H1 (cell line): Measurements from ENCODE around the gene SESN3. TPM values are rescaled to one million over a fixed set of nuclear protein-coding genes. Genes with fewer than 3 reads are reported as not detected.

Experiments used
- CTCF ChIA-PET: fragments of 300-600 bp; sonication (Branson Sonifier 250); formaldehyde crosslinking; loops from one replicate; lab custom pipeline; 2021; ENCODE audit not compliant: partially characterized antibody; lab: Charles Lee
- POLR2A ChIA-PET: fragments of 300-600 bp; sonication (Branson Sonifier 250); formaldehyde crosslinking; loops from one replicate; lab custom pipeline; 2021; ENCODE audit warnings: inconsistent platforms; ENCODE audit not compliant: partially characterized antibody; lab: Charles Lee
- DNase-seq, 2 experiments: peaks; one replicate each; pipeline versions ENCODE4 v3.0.0 to v3.0.0-alpha.2; 2010 to 2022; ENCODE audit warnings: low spot score in 2 of 2, low read depth in 1 of 2, mixed read lengths in 1 of 2
- FAIRE-seq: peaks from 2 replicates; lab custom pipeline; 2011; peaks lifted over from hg19 to GRCh38; lab: Jason Lieb, UNC
- H2AFZ ChIP-seq: 2 replicates; pipeline ENCODE4 v1.8.1; 2012; ENCODE audit warnings: low read length, inconsistent platforms
- H2AK5ac ChIP-seq: 2 replicates; pipeline ENCODE4 v1.6.1; 2013; ENCODE audit warnings: low read depth, low read length
- H2BK120ac ChIP-seq: replicated peaks from 2 replicates; pipeline ENCODE3; 2013; ENCODE audit warnings: low read depth, low read length, inconsistent platforms
- H2BK12ac ChIP-seq: 2 replicates; pipeline ENCODE4 v1.6.1; 2013; ENCODE audit warnings: low read depth, low read length
- H2BK15ac ChIP-seq: 2 replicates; pipeline ENCODE4 v1.6.1; 2013; ENCODE audit warnings: low read length
- H2BK20ac ChIP-seq: 2 replicates; pipeline ENCODE4 v1.6.1; 2013; ENCODE audit warnings: low read length
- H2BK5ac ChIP-seq: 2 replicates; pipeline ENCODE4 v1.6.1; 2013; ENCODE audit warnings: low read depth, low read length
- H3K14ac ChIP-seq: 2 replicates; pipeline ENCODE4 v1.6.1; 2013; ENCODE audit warnings: inconsistent platforms; ENCODE audit not compliant: insufficient read length
- H3K18ac ChIP-seq: 2 replicates; pipeline ENCODE4 v1.6.1; 2013; ENCODE audit warnings: low read length; ENCODE audit errors: extremely low read depth
- H3K23ac ChIP-seq: 2 replicates; pipeline ENCODE4 v1.6.1; 2013; ENCODE audit warnings: inconsistent platforms; ENCODE audit not compliant: insufficient read length
- H3K23me2 ChIP-seq: 2 replicates; pipeline ENCODE4 v1.6.1; 2013; ENCODE audit warnings: low read depth, low read length
- H3K27ac ChIP-seq: 2 replicates; pipeline ENCODE4 v1.6.1; 2011; ENCODE audit warnings: low read depth, low read length, inconsistent platforms
- H3K27me3 ChIP-seq, 4 experiments: replicated peaks in 1 of 4; 1 replicate in 1 of 4; 2 replicates in 3 of 4; pipeline versions ENCODE4 v1.6.1 to v1.8.1; 2011 to 2013; ENCODE audit warnings: low read length in 3 of 4, mild to moderate bottlenecking in 3 of 4, inconsistent platforms in 2 of 4, mixed read lengths in 2 of 4, moderate library complexity in 1 of 4; ENCODE audit not compliant: control insufficient read depth in 3 of 4, insufficient read depth in 3 of 4; ENCODE audit errors: extremely low read depth in 1 of 4
- H3K36me3 ChIP-seq, 4 experiments: 2 replicates each; pipeline versions ENCODE4 v1.6.1 to v1.8.1; 2011 to 2013; ENCODE audit warnings: mild to moderate bottlenecking in 4 of 4, low read length in 3 of 4, moderate library complexity in 2 of 4, control low read depth in 1 of 4, inconsistent platforms in 1 of 4; ENCODE audit not compliant: insufficient read depth in 4 of 4, control insufficient read depth in 2 of 4
- H3K4ac ChIP-seq: replicated peaks from 2 replicates; pipeline ENCODE3; 2013; ENCODE audit warnings: low read length, low read depth, mixed read lengths, inconsistent platforms; ENCODE audit not compliant: insufficient read length
- H3K4me1 ChIP-seq, 4 experiments: replicated peaks in 1 of 4; 1 replicate in 1 of 4; 2 replicates in 3 of 4; pipeline versions ENCODE4 v1.6.1 to v1.8.1; 2011 to 2013; ENCODE audit warnings: low read length in 3 of 4, inconsistent platforms in 2 of 4, mixed read lengths in 1 of 4; ENCODE audit not compliant: insufficient read depth in 4 of 4, control insufficient read depth in 3 of 4
- H3K4me2 ChIP-seq, 2 experiments: 2 replicates each; pipeline versions ENCODE4 v1.6.1 to v1.8.1; 2011 to 2013; ENCODE audit warnings: low read depth in 2 of 2, low read length in 2 of 2, control low read depth in 1 of 2, inconsistent platforms in 1 of 2, mild to moderate bottlenecking in 1 of 2; ENCODE audit not compliant: insufficient read depth in 1 of 2
- H3K4me3 ChIP-seq, 4 experiments: fragments of 200-600, 300-600 bp in 1 of 4; sonication (generic), shearing (Covaris generic), sonication (Bioruptor Twin) in 1 of 4; 2 replicates each; pipeline versions ENCODE4 v1.5.1 to v1.8.1; 2011 to 2016; ENCODE audit warnings: low read length in 4 of 4, low read depth in 3 of 4, control low read depth in 2 of 4, inconsistent platforms in 2 of 4, mild to moderate bottlenecking in 2 of 4, mixed read lengths in 1 of 4, moderate library complexity in 1 of 4; ENCODE audit not compliant: insufficient read depth in 2 of 4; ENCODE audit errors: extremely low read depth in 1 of 4
- H3K56ac ChIP-seq: replicated peaks from 2 replicates; pipeline ENCODE3; 2013; ENCODE audit warnings: low read depth, mild to moderate bottlenecking, mixed read lengths, low read length, inconsistent platforms; ENCODE audit not compliant: insufficient read length
- H3K79me1 ChIP-seq: 2 replicates; pipeline ENCODE4 v1.6.1; 2013; ENCODE audit warnings: low read depth, low read length, control low read depth
- H3K79me2 ChIP-seq, 2 experiments: 2 replicates each; pipeline versions ENCODE4 v1.6.1 to v1.8.1; 2012 to 2013; ENCODE audit warnings: low read length in 2 of 2, mild to moderate bottlenecking in 2 of 2, inconsistent platforms in 1 of 2; ENCODE audit not compliant: insufficient read depth in 2 of 2, control insufficient read depth in 1 of 2
- H3K9ac ChIP-seq, 4 experiments: replicated peaks in 1 of 4; 1 replicate in 1 of 4; 2 replicates in 3 of 4; pipeline versions ENCODE4 v1.6.1 to v1.8.1; 2011 to 2013; ENCODE audit warnings: low read depth in 3 of 4, low read length in 3 of 4, control low read depth in 2 of 4, mild to moderate bottlenecking in 2 of 4, moderate library complexity in 2 of 4, inconsistent platforms in 1 of 4; ENCODE audit errors: extremely low read depth in 1 of 4
- H3K9me3 ChIP-seq, 2 experiments: 2 replicates each; pipeline versions ENCODE4 v1.6.1 to v1.8.1; 2012 to 2013; ENCODE audit warnings: mild to moderate bottlenecking in 2 of 2, moderate library complexity in 2 of 2, control low read depth in 1 of 2, inconsistent platforms in 1 of 2, low read depth in 1 of 2, low read length in 1 of 2, mixed read lengths in 1 of 2; ENCODE audit not compliant: insufficient read depth in 2 of 2
- H4K20me1 ChIP-seq, 2 experiments: replicated peaks in 1 of 2; 2 replicates each; pipeline versions ENCODE3 to v1.8.1; 2011 to 2013; ENCODE audit warnings: inconsistent platforms in 2 of 2, low read length in 2 of 2, mild to moderate bottlenecking in 1 of 2; ENCODE audit not compliant: insufficient read depth in 2 of 2, control insufficient read depth in 1 of 2
- H4K5ac ChIP-seq: 2 replicates; pipeline ENCODE4 v1.6.1; 2013; ENCODE audit warnings: low read length, low read depth, mixed read lengths, inconsistent platforms; ENCODE audit not compliant: insufficient read length
- H4K8ac ChIP-seq: 2 replicates; pipeline ENCODE4 v1.8.0; 2013; ENCODE audit warnings: mild to moderate bottlenecking, moderate library complexity, low read length, inconsistent platforms; ENCODE audit not compliant: insufficient read depth; ENCODE audit errors: extremely low read depth
- H4K91ac ChIP-seq: replicated peaks from 2 replicates; pipeline ENCODE3; 2013; ENCODE audit warnings: low read length, mixed read lengths, inconsistent platforms; ENCODE audit not compliant: insufficient read length
- BACH1 ChIP-seq: IDR thresholded peaks from 2 replicates; pipeline ENCODE4 v1.6.1; 2012; ENCODE audit warnings: low read length, improper control_type of control experiment
- BRCA1 ChIP-seq: IDR thresholded peaks from 2 replicates; pipeline ENCODE4 v1.6.1; 2012; ENCODE audit warnings: low read depth, low read length, improper control_type of control experiment
- CTBP2 ChIP-seq: IDR thresholded peaks from 2 replicates; pipeline ENCODE4 v1.7.0; 2011; ENCODE audit warnings: borderline replicate concordance, mild to moderate bottlenecking, moderate library complexity, mixed read lengths, low read length; ENCODE audit not compliant: insufficient read depth, insufficient read length
- EZH2 ChIP-seq: fragments of 200-600 bp; sonication (generic); IDR thresholded peaks from 2 replicates; pipeline ENCODE4 v1.7.1; 2012; ENCODE audit warnings: low read depth, mild to moderate bottlenecking, moderate library complexity, low read length, inconsistent platforms; ENCODE audit not compliant: severe bottlenecking
- GABPA ChIP-seq: IDR thresholded peaks from 2 replicates; pipeline ENCODE4 v1.6.1; 2011; ENCODE audit warnings: mild to moderate bottlenecking, low read length, moderate library complexity, borderline replicate concordance; ENCODE audit not compliant: insufficient read depth
- KDM4A ChIP-seq: IDR thresholded peaks from one replicate; pipeline ENCODE4 v1.7.1; 2012; ENCODE audit warnings: low read depth, mild to moderate bottlenecking, moderate library complexity, low read length, inconsistent platforms; ENCODE audit not compliant: severe bottlenecking
- RAD21 ChIP-seq, 2 experiments: IDR thresholded peaks in 1 of 2; conservative IDR thresholded peaks in 1 of 2; 2 replicates each; pipeline ENCODE4 v1.6.1; 2011; ENCODE audit warnings: low read depth in 2 of 2, low read length in 2 of 2, improper control_type of control experiment in 1 of 2, inconsistent platforms in 1 of 2, mild to moderate bottlenecking in 1 of 2, moderate library complexity in 1 of 2
- RFX5 ChIP-seq: IDR thresholded peaks from 2 replicates; pipeline ENCODE4 v1.6.1; 2011; ENCODE audit warnings: low read depth, low read length, improper control_type of control experiment, borderline replicate concordance
- SIN3A ChIP-seq, 2 experiments: IDR thresholded peaks in 1 of 2; conservative IDR thresholded peaks in 1 of 2; 2 replicates each; pipeline ENCODE4 v1.6.1; 2011 to 2012; ENCODE audit warnings: low read length in 2 of 2, improper control_type of control experiment in 1 of 2, low read depth in 1 of 2, mild to moderate bottlenecking in 1 of 2
- SIRT6 ChIP-seq: IDR thresholded peaks from one replicate; pipeline ENCODE4 v1.7.1; 2012; ENCODE audit warnings: low read length, inconsistent platforms
- SP4 ChIP-seq: IDR thresholded peaks from 2 replicates; pipeline ENCODE4 v1.6.1; 2012; ENCODE audit warnings: low read length, inconsistent platforms
- TAF7 ChIP-seq: optimal IDR thresholded peaks from 2 replicates; pipeline ENCODE3; 2011; ENCODE audit warnings: low read depth, mild to moderate bottlenecking, inconsistent platforms, low read length, moderate library complexity, borderline replicate concordance
- WGBS, 2 experiments: shearing (Covaris generic) in 1 of 2; methylation state at CpG; one replicate each; pipeline versions ENCODE4 v1.1.6 to v1.1.7; 2013 to 2015; ENCODE audit warnings: low lambda C conversion rate in 2 of 2, mixed read lengths in 2 of 2, inconsistent platforms in 1 of 2, low coverage in 1 of 2, missing lambda C conversion rate in 1 of 2; ENCODE audit not compliant: insufficient replicate concordance in 2 of 2, insufficient coverage in 1 of 2, insufficient read length in 1 of 2; ENCODE audit errors: extremely low coverage in 1 of 2, missing lambda C conversion rate in 1 of 2; 5-methylcytosine and 5-hydroxymethylcytosine counted together
- polyA plus RNA-seq, 7 experiments: library from polyadenylated mRNA; depleted of rRNA in 3 of 7; stranded (reverse) in 5 of 7; unstranded in 2 of 7; fragments of >200 nt in 5 of 7; fragments of 200-250 nt in 2 of 7; gene quantifications; 1 replicate in 5 of 7; 2 replicates in 1 of 7; 4 replicates in 1 of 7; pipeline versions ENCODE4 v1.2.1 to v1.2.3, GENCODE V29; 2011 to 2013; ENCODE audit warnings: missing spikeins in 2 of 7, mixed read lengths in 2 of 7
- total RNA-seq: library from RNA; stranded (reverse); fragmentation: NEBNext Ultra II Directional; extraction: Animal tissue kit (Norgen Biotek cat#: 25700); gene quantifications from 2 replicates; pipeline ENCODE4 v1.2.1, GENCODE V29; 2021
- TF ChIP-seq, protein P1 (sequence below): IDR thresholded peaks from 2 replicates; pipeline ENCODE4 v1.6.1; 2011; ENCODE audit warnings: low read depth, mild to moderate bottlenecking, low read length; ENCODE audit not compliant: insufficient read depth

SESN3 gene
- total and polyA plus RNA-seq, 2 of the 8 experiments (the other 6 are each of a cell fraction or from before 2014, with no cell fraction given) = 10.2 to 31.1 TPM

DNA sequence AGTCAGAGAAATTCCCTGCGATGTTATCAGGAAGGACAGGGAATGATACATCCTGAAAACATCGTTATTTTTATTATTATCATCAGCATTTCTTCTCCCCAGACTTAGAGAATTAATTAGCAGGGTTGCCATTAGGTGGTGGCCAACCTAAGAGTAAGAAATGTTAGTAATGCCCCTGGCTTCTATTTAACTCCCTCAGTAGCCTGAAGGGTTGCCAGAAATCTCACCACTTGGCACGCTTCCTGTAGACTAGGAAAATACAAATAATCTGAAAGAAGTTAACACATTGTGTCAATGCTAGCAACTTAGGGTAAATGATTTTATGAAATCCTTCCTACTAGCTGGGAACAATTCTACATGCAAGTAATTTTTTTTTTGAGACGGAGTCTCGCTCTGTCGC is 95.8 kb downstream of the SESN3 start:
- no peaks in the 10 kb centered on the region for H3K4me1 ChIP-seq
- no peak overlapping the region for H3K4me3 ChIP-seq
- H3K27me3 ChIP-seq = no peaks in the 10 kb centered on the region
- no peak overlapping the region for H2AFZ ChIP-seq
- H3K23ac ChIP-seq = no peak overlapping the region
- H3K23me2 ChIP-seq = no peaks in the 10 kb centered on the region
- H2BK20ac ChIP-seq = no peak overlapping the region
- H3K14ac ChIP-seq = no peak overlapping the region
- no peak overlapping the region for H2BK12ac ChIP-seq
- no peak overlapping the region for H2BK5ac ChIP-seq
- H3K79me1 ChIP-seq = no peaks in the 10 kb centered on the region
- DNase-seq (no peak), FAIRE-seq (no peak)
- no peak overlapping the region for H4K5ac ChIP-seq
- H4K20me1 ChIP-seq = peaks cover 0 to 2% of the 10 kb centered on the region in 2 experiments
- H3K36me3 ChIP-seq = no peaks in the 10 kb centered on the region
- no peak overlapping the region for H4K8ac ChIP-seq
- POLR2A ChIA-PET = interaction anchor here (1.3 kb wide), 1 partner anchor 42 kb away, joined by 3 read pairs; no protein-coding TSS in a partner anchor
- no peak overlapping the region for H3K27ac ChIP-seq
- H3K9me3 ChIP-seq = no peaks in the 10 kb centered on the region
- H3K9ac ChIP-seq = no peak overlapping the region
- 88% methylated on average over 6 of the region's 6 CpGs; no CpG with 5 or more reads in 1 of the 2 experiments for WGBS, 2 experiments
- no peak overlapping the region for H2BK15ac ChIP-seq
- H3K18ac ChIP-seq = no peak overlapping the region
- no peak overlapping the region for H3K56ac ChIP-seq
- H3K79me2 ChIP-seq = no peaks in the 10 kb centered on the region
- H4K91ac ChIP-seq = no peak overlapping the region
- H3K4ac ChIP-seq = no peak overlapping the region
- CTCF ChIA-PET = interaction anchor here (1.1 kb wide), 1 partner anchor 17 kb away, joined by 3 read pairs; no protein-coding TSS in a partner anchor
- no peak overlapping the region for H3K4me2 ChIP-seq
- no peak overlapping the region for H2BK120ac ChIP-seq
- no peak overlapping the region for H2AK5ac ChIP-seq
- no peak for TF ChIP-seq GABPA
- no peak for TF ChIP-seq SIN3A (conservative IDR thresholded peaks at IDR 0.05 in 1 of 2, IDR thresholded peaks at IDR 0.05 in 1 of 2; ENCODE audit: low read depth in 1 of 2, low read length in 2 of 2)
- no peak for TF ChIP-seq BRCA1
- no peak for TF ChIP-seq RFX5
- no peak for TF ChIP-seq BACH1
- TF ChIP-seq, protein P1, sequence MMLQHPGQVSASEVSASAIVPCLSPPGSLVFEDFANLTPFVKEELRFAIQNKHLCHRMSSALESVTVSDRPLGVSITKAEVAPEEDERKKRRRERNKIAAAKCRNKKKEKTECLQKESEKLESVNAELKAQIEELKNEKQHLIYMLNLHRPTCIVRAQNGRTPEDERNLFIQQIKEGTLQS = no peak
- TF ChIP-seq EZH2 = no peak
- TF ChIP-seq RAD21 (IDR thresholded peaks at IDR 0.05 in 1 of 2, conservative IDR thresholded peaks at IDR 0.05 in 1 of 2; ENCODE audit: low read depth in 2 of 2, low read length in 2 of 2) = no peak
- TF ChIP-seq TAF7 = no peak
- no peak for TF ChIP-seq KDM4A
- TF ChIP-seq CTBP2 = no peak
- TF ChIP-seq SP4 = no peak
- TF ChIP-seq SIRT6 = no peak
